Retinal pigment epithelial cell (primary cell): ENCODE data around the gene DTD1.

Experiments
- DNase-seq: peaks from one replicate; pipeline ENCODE4 v3.0.0-alpha.2; 2010; ENCODE audit warnings: low read depth
- H3K4me3 ChIP-seq: 2 replicates; pipeline ENCODE4 v1.5.1; 2011; ENCODE audit warnings: mild to moderate bottlenecking, low read length, control low read depth, moderate library complexity
- CTCF ChIP-seq: conservative IDR thresholded peaks from 2 replicates; pipeline ENCODE4 v1.5.1; 2011; ENCODE audit warnings: low read depth, low read length, control low read depth, inconsistent platforms

Gene DTD1

DNA sequence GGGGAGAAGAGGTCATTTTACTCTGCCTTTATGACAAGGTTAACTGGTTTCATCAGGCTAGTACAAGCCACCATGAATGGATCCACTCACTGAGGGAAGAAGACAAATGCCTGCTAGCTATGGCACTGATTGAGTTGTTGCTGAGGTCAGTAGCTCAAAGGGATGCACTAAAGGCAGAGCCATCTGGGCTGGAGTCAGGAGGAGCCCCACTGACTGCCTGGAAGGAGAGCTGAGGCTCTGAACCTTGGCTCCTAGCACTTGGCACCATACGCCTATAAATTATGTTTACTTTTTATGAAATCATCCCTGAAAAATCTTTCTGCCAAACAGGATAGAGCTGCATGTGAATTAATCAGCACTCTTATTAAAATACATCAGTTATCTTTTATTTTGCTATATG lies 104.6 kb downstream of the DTD1 start:
- no peak for TF ChIP-seq CTCF
- no peak for DNase-seq
- H3K4me3 ChIP-seq, result no peak overlapping the region

- no peak for DNase-seq
- no peak overlapping the region for H3K4me3 ChIP-seq
- no peak for TF ChIP-seq CTCF
These were observed 106.2 kb downstream of the DTD1 start for GRCh38 chr20:18694071-18694470.

DNA sequence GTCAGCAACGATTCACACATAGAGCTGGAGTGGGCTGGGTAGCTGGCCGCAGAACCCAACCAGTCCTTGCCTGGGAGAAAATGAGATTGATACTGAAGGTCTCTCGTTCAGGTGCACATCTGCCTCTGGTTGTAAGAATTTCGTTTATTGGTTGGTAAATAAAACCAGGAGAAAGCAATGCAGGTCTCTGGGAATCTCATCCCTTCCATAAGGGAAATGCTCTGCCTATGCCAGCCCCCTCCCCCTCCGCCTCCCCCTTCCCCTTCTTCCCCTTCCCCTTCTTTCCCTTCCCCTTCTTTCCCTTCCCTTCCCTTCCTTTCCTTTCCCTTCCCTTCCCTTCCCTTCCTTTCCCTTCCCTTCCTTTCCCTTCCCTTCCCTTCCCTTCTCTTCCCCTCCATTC lies 107.3 kb downstream of the DTD1 start:
- no peak overlapping the region for H3K4me3 ChIP-seq
- no peak for TF ChIP-seq CTCF
- no peak for DNase-seq

GRCh38 chr20:18698735-18699380 lies 111.0 kb downstream of the DTD1 start:
- no peak for DNase-seq
- TF ChIP-seq CTCF, result no peak
- no peak overlapping the region for H3K4me3 ChIP-seq

- no peak for DNase-seq
- no peak for TF ChIP-seq CTCF
- no peak overlapping the region for H3K4me3 ChIP-seq
These were observed 114.1 kb downstream of the DTD1 start for GRCh38 chr20:18701969-18702368.

DNA sequence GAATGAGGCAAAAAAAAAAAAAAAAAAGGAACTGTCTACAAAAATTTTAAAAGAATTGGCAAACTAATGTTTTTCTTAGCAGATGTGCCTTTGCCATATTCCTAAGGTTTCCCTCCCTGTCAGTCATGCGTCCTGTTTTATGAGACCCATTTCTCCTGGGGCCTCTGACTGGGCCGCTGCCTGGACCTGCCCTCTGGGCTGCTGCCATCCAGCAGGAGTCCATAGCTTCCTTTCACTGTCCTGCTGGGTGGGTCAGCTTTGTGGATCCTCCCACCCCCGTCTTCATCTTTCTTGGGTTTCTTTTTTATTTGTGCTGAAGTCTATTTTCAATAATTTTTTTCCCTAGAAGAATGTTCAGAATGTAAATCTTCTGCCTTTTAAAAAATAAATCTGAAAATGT lies 114.9 kb downstream of the DTD1 start:
- no peak overlapping the region for H3K4me3 ChIP-seq
- no peak for TF ChIP-seq CTCF
- DNase-seq, result no peak

GRCh38 chr20:18705490-18705889 lies 117.6 kb downstream of the DTD1 start:
- TF ChIP-seq CTCF, result no peak
- DNase-seq, result no peak
- no peak overlapping the region for H3K4me3 ChIP-seq
